ENCODE results near the gene DSCAM. TPM values are rescaled to one million over a fixed set of nuclear protein-coding genes. Genes with fewer than 3 reads are reported as not detected.

The DSCAM gene
- total RNA-seq, 1 donor from 2014 or later, result 0.21 TPM

- Mint-ChIP-seq H3K27me3 (ENCODE audit: unreplicated experiment) (peaks cover 5% of the 10 kb centered on the region), H3K9me3 (ENCODE audit: unreplicated experiment) (peaks cover 13% of the 10 kb centered on the region), H3K4me3 (ENCODE audit: unreplicated experiment) (no peak overlapping the region), H3K27ac (ENCODE audit: unreplicated experiment) (no peak overlapping the region), H3K4me1 (ENCODE audit: unreplicated experiment) (no peaks in the 10 kb centered on the region), H3K36me3 (ENCODE audit: low read depth, unreplicated experiment) (no peaks in the 10 kb centered on the region)
- TF ChIP-seq CTCF (IDR thresholded peaks at IDR 0.05; ENCODE audit: unreplicated experiment), result no peak
- DNase-seq (ENCODE audit: low spot score), result no peak
These were observed 16.1 kb downstream of the DSCAM start for GRCh38 chr21:40830836-40831235.

GRCh38 chr21:40829791-40830190 is 17.2 kb downstream of the DSCAM start:
- Mint-ChIP-seq H3K4me3 (ENCODE audit: unreplicated experiment) (no peak overlapping the region), H3K36me3 (ENCODE audit: low read depth, unreplicated experiment) (no peaks in the 10 kb centered on the region), H3K4me1 (ENCODE audit: unreplicated experiment) (no peaks in the 10 kb centered on the region), H3K27ac (ENCODE audit: unreplicated experiment) (no peak overlapping the region), H3K9me3 (ENCODE audit: unreplicated experiment) (peaks cover 12% of the 10 kb centered on the region), H3K27me3 (ENCODE audit: unreplicated experiment) (peaks cover 5% of the 10 kb centered on the region)
- TF ChIP-seq CTCF (IDR thresholded peaks at IDR 0.05; ENCODE audit: unreplicated experiment), result no peak
- no peak for DNase-seq (ENCODE audit: low spot score)

GRCh38 chr21:40829308-40829707 is 17.6 kb downstream of the DSCAM start:
- peaks cover 9% of the 10 kb centered on the region for H3K9me3 Mint-ChIP-seq (ENCODE audit: unreplicated experiment)
- no peak for DNase-seq (ENCODE audit: low spot score)
- H3K4me1 Mint-ChIP-seq (ENCODE audit: unreplicated experiment), result no peaks in the 10 kb centered on the region
- H3K36me3 Mint-ChIP-seq (ENCODE audit: low read depth, unreplicated experiment), result no peaks in the 10 kb centered on the region
- H3K27me3 Mint-ChIP-seq (ENCODE audit: unreplicated experiment), result peaks cover 7% of the 10 kb centered on the region
- no peak for TF ChIP-seq CTCF (IDR thresholded peaks at IDR 0.05; ENCODE audit: unreplicated experiment)
- H3K27ac Mint-ChIP-seq (ENCODE audit: unreplicated experiment), result no peak overlapping the region
- H3K4me3 Mint-ChIP-seq (ENCODE audit: unreplicated experiment), result no peak overlapping the region

GRCh38 chr21:40827509-40827908 is 19.4 kb downstream of the DSCAM start:
- no peaks in the 10 kb centered on the region for H3K36me3 Mint-ChIP-seq (ENCODE audit: low read depth, unreplicated experiment)
- no peak overlapping the region for H3K27ac Mint-ChIP-seq (ENCODE audit: unreplicated experiment)
- H3K9me3 Mint-ChIP-seq (ENCODE audit: unreplicated experiment), result peaks cover 9% of the 10 kb centered on the region
- no peak for DNase-seq (ENCODE audit: low spot score)
- TF ChIP-seq CTCF (IDR thresholded peaks at IDR 0.05; ENCODE audit: unreplicated experiment), result no peak
- no peak overlapping the region for H3K4me3 Mint-ChIP-seq (ENCODE audit: unreplicated experiment)
- H3K27me3 Mint-ChIP-seq (ENCODE audit: unreplicated experiment), result peaks cover 7% of the 10 kb centered on the region
- H3K4me1 Mint-ChIP-seq (ENCODE audit: unreplicated experiment), result no peaks in the 10 kb centered on the region

GRCh38 chr21:40819071-40819900 is 27.7 kb downstream of the DSCAM start:
- no peak overlapping the region for H3K27ac Mint-ChIP-seq (ENCODE audit: unreplicated experiment)
- DNase-seq (ENCODE audit: low spot score), result no peak
- TF ChIP-seq CTCF (IDR thresholded peaks at IDR 0.05; ENCODE audit: unreplicated experiment), result no peak
- no peaks in the 10 kb centered on the region for H3K4me1 Mint-ChIP-seq (ENCODE audit: unreplicated experiment)
- peaks cover 2% of the 10 kb centered on the region for H3K27me3 Mint-ChIP-seq (ENCODE audit: unreplicated experiment)
- H3K36me3 Mint-ChIP-seq (ENCODE audit: low read depth, unreplicated experiment), result no peaks in the 10 kb centered on the region
- H3K4me3 Mint-ChIP-seq (ENCODE audit: unreplicated experiment), result no peak overlapping the region
- peaks cover 4% of the 10 kb centered on the region for H3K9me3 Mint-ChIP-seq (ENCODE audit: unreplicated experiment)

Data from endothelial cell (in vitro differentiated cells).